ENCODE data around the gene CTSH.
"Not testable (repeated sequence)": the region's sequence is repeated elsewhere in the genome, so short reads cannot be mapped to it uniquely, and the experiment has no call there.

Gene CTSH

GRCh38 chr15:78921940-78922339, 22.9 kb downstream of the CTSH start:
- DNase-seq (ENCODE audit: low spot score) = peak; percentile 76

- DNase-seq (ENCODE audit: low spot score) = no peak
Measured at GRCh38 chr15:78921517-78921916, 23.3 kb downstream of the CTSH start.

DNA sequence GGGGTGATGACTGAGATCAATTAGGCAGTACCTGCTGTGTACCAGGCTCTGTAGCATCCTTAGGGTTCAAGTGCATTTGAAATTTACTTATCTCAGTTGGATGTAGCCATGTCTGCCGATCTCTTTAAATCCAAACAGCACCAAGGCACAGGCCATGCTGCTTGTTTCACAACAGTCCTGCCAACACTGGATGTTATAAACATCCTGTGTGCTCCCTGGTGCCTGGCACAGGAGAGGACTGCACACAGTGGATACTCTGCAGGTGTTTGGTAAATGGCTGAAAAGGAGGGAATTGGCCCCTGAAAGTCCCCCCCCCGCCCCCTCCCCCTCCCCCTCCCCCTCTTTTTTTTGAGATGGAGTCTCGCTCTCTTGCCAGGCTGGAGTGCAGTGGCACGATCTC, 27.0 kb downstream of the CTSH start:
- no peak for DNase-seq (ENCODE audit: low spot score)

GRCh38 chr15:78916088-78916487, 28.8 kb downstream of the CTSH start:
- no peak for DNase-seq (ENCODE audit: low spot score)

DNA sequence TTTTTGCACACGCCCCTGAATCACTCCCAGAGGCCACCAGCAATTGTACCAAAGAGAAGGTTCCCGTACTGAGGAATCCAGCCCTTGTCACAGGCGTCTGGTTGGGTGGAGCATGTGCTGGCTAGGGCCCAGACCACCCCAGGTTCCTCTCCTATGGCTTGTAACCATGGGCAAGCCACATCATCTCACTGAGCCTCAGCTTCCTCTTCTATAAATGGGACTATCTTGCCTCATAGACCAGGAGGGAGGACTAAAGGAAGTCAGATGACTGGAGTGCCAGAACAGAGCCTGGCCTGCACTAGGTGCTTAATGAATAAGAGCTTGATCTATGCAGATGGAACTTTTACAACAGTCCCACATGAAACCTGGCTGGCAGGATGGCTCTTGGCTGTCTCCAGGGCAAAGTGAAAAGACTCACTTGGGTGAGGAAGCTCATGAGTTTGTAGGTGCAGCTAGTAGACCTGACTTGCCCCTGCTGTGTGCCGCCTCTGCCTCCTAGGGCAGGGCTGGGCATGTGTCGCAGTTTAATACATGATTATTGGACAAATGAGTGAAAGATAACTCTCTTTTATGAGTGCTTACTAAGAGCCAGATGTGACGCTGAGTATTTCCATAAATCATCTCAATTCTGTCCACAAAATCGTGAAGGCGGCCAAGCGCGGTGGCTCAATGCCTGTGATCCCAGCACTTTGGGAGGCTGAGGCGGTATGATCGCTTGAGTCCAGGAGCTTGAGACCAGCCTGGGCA, 29.3 kb downstream of the CTSH start:
- DNase-seq (ENCODE audit: low spot score) = peak; percentile 79

- no peak for DNase-seq (ENCODE audit: low spot score)
Measured at GRCh38 chr15:78914027-78914764, 30.6 kb downstream of the CTSH start.

GRCh38 chr15:78913012-78913411, 31.8 kb downstream of the CTSH start:
- DNase-seq (ENCODE audit: low spot score) = no peak

DNA sequence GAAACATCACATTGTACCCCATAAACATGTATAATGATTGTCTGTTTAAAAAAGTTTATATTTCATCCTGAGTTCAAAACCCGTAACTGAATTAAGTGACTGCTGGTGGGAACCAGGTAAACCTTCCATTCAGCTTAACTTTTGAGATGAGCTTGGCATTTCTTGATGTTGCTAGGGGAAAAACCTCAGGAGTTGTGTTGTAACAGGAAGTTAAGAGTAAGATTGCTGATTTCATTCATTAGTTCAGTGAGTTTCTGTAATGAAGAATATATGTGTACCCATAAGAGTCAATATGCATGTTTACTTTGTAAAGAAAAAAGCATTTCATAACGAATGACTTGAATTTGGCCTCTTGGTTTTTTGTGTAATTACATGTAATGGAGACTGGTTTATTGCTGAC, 32.5 kb downstream of the CTSH start:
- no peak for DNase-seq (ENCODE audit: low spot score)

DNA sequence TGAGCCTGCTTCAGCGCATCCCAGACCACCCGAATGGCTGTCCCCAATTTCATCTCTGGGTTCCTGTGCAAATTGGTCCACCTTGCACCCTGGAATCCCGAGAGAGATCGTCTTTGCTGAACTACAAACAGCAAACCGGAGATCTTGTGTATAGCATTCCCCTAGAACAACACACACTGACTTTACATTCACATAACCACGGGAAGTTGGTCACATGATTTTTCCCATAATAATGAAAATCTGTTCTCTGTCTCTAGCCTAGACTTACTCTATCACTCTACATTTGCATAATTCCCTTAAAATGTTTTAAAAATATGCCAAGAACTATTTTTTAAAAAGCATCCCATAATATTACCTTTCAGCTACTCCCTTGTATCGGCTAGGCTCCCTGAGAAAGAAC, 34.6 kb downstream of the CTSH start:
- DNase-seq (ENCODE audit: low spot score) = no peak

DNA sequence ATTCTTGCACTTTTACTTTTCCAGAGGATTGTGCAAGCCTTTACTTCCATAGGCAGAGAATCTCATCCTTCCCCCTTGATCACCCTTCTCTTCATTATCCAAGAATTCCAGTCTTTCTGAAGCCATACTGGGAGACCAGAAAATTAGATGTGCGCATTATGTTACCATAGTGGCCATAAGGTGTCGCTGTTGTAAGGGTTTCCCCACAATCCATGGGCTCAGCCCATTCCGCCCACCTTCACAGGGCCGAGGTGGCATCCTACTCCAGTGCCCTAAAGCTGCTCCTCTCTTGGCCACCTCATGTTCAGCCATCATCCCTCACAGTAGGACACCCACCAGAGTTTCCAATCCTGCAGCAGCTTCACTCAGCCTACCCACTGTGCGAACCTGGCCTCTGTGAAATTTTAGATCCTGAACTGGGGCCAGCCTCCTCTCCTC, 35.0 kb downstream of the CTSH start:
- peak; percentile 62 for DNase-seq (ENCODE audit: low spot score)

DNA sequence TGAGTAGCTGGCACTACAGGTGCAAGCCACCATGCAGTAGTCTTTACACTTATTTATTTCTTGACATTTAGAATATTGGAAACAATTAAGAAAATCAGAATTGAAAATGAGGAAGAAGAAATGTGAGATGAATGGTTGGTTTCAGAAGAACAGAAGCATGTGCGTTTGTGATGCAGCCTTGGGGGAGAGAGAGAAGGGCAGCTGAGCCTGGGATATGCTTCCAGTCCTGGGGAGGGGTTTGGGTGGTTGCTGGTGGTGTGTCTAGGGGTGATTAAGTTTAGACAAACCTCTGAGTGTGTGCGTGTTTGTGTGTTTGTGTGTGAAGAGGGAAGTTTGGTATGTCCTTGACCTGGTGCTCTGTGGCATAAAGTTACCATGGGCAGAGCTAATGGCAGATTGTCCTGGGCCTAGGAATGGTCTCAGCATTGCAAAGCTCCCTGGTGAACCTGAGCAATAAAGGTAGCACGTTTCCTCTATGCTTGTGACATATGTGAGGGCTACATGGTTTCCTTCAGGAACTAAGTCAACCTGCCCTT, 35.6 kb downstream of the CTSH start:
- no peak for DNase-seq (ENCODE audit: low spot score)

DNA sequence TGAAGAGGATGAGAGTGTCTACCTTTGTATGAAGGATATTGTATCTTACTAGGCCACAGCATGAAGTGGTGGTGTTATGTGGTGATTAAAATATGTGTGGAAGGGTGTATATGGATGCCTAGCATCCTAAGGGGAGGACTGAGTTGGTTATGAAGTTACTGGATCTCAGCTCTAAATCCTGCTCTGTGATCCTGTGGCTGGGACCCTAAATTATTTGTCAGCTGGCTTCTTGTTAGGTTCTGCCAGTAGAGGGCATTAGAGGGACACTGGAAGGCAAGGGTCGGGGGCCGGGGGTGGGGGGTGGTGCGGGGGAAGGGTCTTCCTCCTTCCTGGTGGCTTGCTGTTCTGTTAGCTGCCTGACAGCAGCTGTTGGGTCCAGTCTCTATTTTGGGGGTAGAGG, 37.3 kb downstream of the CTSH start:
- no peak for DNase-seq (ENCODE audit: low spot score)

DNA sequence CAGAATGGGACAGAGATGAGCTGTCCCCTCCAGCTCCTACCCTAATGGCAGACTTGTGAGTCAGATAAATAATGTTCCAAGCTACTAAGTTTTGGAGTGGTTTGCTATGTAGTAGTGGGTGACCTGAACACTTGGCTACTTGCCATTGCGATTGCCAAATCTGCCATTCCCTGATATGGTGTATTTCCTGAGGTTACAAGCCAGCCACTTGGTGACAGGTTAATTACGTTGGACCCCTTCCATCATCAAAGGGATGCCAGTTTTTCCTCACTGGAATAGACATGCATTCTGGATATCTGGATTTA, 38.6 kb downstream of the CTSH start:
- no peak for DNase-seq (ENCODE audit: low spot score)

DNA sequence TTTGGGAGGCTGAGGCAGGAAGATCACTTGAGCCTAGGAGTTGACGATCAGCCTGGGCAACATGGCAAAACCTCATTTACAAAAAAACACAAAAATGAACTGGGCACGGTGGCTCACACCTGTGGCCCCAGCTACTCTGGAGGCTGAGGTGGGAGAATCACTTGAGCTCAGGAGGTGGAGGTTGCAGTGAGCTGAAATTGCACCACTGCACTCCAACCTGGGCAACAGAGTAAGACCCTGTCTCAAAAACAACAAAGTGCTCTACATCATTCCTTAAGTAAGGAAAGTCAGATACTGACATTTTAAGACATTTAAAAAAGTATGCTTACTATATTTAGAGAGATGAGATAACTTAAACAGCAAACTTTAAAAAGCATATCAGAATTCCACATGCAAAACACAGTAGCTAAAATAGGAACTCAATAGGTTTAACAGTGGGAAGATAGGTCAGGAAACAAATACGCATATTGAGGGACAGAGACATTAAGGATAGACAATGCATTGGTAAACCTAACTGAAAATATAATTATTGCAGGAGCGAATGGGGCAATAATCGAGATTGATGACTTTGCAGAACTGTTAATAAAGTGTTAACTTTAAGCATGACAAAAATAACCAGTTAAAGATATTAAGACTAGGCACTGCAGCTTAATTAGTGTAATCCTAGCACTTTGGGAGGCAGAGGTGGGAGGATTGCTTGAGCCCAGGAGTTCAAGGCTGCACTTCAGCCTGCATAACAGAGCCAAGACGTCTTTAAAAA, 40.1 kb downstream of the CTSH start:
- no peak for DNase-seq (ENCODE audit: low spot score)

- DNase-seq (ENCODE audit: low spot score) = not testable (repeated sequence)
Measured at GRCh38 chr15:78902281-78903032, 42.4 kb downstream of the CTSH start.

- not testable (repeated sequence) for DNase-seq (ENCODE audit: low spot score)
Measured at GRCh38 chr15:78900819-78901533, 43.9 kb downstream of the CTSH start.

GRCh38 chr15:78898540-78898939, 46.3 kb downstream of the CTSH start:
- no peak for DNase-seq (ENCODE audit: low spot score)

- no peak for DNase-seq (ENCODE audit: low spot score)
Measured at GRCh38 chr15:78895471-78895870, 49.4 kb downstream of the CTSH start.

DNA sequence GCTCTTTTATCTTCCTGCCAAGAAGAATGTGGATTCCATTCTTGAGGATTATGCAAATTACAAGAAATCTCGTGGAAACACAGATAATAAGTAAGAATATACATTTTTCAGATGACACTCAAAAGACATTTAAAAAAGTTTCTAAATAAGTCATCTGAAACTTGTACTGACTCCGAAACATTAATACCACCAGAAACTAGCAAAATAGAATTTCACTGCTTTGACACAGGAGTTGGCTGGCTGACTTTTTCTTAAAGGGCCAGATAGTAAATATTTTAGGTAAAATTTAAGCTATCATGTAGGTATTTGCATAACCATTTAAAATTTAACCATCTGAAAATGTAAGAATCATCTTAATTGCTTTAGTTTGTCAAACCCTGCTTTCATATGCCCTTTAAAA, 51.3 kb downstream of the CTSH start:
- DNase-seq (ENCODE audit: low spot score) = no peak

DNA sequence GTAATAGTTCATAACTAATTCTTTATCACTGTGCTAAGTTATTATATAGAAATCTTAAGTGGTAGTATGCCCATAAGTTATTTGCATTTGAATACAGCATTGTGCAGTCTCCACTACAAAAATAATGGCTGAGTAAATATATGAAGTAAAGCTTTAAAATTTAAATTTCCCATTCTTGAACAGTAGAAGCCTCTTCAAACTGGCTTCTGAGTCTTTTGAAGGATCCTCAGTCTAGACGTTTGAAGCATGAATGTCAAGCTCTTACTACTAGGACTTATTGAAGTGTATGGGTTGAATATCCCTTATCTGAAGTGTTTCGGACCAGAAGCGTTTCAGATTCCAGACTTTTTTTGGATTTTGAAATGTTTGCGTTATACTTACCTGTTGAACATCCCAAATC, 55.8 kb downstream of the CTSH start:
- DNase-seq (ENCODE audit: low spot score) = no peak

DNA sequence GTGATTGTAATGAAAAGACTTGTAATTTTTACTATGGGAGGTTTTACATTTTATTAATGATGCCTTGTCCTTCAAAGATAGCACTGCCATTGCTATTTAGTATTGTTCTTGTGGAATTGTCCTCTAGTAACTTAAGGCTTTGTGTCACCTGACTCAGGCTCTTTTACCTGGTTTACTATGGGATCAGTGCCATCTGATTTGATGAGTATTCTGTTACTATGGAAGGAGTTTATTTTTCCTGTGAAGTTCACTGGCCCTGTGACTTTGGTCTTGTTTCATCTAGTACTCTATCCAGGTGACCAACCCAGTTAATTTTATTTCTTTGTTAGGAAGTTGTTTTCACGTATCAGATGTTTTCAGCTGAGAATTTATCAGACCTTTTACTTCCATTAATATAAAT, 63.2 kb downstream of the CTSH start:
- no peak for DNase-seq (ENCODE audit: low spot score)

Data from Ammon's horn (tissue), 1 donor.